Measurements from ENCODE around the gene ZNRD2.

Gene ZNRD2

DNA sequence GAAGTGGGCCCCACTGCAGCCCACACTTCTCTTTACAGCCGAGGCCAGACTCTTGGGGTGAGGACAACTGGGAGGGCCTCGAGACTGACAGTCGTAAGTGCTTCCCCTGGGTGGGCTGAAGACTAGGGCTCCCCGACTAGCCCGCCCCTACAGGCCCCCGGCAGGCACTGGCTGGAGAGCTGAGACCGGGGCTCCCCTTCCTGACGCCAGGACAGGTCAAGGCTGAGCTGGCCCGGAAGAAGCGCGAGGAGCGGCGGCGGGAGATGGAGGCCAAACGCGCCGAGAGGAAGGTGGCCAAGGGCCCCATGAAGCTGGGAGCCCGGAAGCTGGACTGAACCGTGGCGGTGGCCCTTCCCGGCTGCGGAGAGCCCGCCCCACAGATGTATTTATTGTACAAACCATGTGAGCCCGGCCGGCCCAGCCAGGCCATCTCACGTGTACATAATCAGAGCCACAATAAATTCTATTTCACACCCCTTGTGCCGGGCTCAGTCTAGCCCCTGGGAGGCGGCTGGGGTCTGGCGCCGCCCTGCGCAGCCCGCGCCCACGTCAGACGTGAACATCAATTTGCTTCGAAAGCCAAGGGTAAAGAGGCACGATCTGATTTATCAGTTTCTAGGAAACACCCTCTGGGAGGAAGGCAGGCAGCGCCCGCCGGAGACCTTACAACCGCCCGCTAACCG, 31.9 kb upstream of the ZNRD2 start:
- no peak for DNase-seq

DNA sequence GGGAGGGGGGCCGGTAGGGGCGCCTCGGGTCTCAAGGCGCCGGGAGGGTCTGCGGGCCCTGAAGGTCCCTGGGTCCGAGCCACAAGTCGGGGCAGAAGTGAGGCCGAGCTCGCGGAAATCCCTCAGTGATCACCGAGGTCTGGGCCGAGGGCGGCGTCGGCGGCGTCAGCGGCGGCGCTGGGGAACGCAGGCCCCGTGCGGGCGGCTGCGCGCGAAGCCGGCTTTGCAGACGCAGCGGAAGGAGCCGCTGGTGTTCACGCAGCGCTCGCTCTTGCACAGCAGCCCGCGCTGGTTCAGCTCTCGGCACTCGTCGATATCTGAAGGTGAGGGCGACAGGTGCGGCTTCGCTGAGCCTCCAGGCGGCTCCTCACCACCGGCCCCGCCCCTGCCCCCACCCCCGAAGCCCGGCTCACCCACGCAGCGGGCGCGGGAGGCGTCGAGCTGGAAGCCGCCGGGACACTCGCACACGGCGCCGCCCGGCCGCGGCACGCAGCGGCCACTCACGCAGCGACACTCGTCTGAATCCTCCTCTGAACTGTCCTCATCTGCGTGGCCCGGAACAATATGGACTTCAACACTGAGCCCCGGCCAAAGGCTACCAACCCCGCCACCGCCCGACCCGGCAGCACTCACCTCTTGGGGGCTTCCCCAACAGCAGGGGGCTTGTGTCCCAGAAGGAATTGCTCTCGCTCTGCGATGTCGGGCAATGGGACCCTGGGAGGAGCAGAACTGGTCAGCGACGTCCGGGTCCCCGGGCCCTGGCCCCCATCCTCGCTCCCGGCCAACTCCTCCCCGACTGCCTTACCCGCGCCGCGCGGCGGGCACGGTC, 31.1 kb upstream of the ZNRD2 start:
- peak; percentile 52 for DNase-seq

DNA sequence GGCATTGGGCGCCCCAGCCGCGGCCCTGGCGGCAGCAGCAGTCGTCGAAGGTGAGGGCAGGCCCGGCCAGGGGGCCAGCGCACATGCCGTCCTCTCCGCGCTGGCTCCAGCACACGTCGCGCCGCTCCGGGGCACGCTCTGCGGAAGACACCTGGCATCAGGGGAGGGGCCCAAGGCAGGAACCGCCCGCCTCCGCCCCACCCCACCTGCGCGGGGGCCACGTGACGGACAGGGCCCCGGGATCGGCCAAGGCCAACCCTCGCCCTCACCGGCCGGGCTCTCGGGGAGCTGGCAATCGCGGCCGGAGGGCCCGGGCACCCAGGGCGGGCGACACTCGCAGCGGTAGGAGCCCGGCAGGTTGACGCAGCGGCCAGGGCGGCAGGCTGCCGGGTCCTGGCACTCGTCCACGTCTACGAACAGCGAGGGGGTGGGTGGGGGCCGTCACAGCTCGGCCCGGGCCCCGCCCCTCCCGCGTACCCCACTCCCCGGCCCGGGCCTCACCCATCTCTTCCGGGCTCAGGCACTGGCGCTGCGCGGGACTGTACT, 30.5 kb upstream of the ZNRD2 start:
- no peak for DNase-seq

DNA sequence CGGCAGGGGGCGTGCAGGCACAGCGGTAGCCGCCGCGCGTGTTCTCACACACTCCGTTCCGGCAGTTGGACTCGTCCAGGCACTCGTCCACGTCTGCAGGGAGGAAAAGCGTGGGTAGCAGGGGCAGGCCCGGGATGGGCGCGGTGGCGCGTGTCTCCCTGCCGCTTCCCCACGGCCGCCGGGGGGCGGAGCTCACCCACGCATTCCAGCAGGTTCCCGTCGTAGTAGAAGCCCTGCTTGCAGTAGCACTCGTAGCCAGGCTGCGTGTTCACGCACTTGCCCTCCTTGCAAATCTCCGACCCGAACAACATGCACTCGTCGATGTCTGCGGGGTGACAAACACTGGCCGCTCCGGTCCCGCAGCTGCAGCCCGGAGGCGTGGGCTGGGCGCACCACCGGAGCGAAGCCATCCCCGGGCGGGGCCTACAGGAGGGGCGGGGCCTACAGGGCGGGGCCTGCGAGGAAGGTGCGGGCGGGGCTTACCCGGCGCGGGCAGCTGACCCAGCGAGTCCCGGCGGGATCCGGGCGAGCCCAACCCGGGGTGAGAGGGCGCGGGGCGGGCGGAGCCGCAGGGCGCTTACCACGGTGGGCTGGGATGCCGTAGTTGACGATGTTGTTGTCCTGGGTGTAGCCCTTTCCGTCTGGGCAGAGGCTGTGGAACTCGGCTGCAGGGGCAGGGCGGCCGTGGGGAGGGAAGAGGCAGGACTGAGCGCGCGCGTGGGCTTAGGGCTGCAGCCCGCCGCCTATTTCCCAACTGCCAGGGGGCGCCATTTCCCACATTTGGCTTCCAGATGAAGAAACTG, 29.8 kb upstream of the ZNRD2 start:
- DNase-seq = peak; percentile 93

DNA sequence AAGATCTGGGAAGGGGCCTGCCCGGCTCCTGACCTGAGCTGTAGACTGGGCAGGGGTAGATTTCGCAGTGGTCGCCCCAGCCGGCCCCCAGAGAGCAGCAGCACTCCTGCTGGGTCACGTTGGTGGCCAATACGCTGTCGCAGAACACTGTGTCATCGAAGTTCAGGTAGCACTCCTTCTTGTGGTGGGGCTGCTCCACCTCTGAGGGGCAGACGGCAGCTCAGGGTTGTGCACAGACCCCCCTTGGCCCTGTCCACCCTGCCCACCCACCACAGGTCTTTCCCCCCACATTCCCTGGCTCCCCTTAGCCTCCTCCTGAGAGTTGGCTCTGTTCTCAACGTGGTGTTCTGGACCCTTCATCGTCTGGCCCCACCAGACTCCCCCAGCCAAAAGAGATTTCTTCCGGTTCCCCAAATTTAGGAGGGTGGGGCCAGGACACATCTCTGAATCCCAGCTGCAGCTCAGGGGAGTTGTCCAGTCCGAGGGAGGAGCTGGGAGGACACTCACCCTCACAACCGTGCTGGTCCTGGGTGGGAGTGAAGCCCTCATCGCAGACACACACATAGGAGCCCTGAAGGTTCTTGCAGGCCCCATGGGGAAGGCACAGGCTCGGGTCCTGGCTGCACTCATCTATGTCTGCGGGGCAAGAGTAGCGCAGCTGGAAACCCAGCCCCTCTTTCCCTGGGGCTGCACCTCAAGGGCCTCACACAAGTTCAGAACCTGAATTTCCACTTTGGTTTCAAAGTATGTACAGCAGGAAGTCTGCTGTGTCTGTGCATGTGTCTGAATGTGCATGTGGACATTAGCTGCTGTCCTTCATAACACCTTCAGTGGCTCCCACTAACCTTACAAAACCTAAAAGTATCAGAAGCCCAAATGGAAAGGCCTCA, 28.9 kb upstream of the ZNRD2 start:
- no peak for DNase-seq

DNA sequence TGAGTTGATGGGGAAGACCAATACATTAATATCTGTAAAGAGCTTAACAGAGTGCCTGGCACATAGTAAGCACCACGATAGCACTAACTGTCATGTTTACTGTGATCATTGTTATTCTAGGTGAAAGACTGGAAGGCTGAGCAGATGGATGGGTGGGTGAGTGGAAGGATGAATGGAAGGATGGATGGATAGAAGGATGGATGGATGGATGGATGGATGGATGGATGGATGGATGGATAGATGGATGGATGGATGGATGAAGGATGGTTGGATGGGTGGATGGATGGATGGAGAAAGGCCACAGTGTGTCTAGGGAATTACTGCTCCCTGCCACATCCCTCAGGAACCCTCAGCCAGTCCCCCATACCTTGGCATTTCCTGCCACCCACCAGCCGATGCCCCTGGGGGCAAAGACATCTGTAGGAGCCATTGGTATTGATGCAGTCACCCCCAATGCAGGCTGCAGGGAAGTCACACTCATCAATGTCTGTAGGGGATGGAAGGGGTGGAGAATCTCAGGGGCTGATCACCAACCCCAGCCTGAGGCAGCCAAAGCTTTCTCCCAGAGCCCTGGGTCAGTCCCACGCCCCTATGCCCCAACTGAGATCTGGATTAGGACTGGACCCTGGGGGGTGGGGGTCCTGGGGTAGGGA, 27.4 kb upstream of the ZNRD2 start:
- no peak for DNase-seq

DNA sequence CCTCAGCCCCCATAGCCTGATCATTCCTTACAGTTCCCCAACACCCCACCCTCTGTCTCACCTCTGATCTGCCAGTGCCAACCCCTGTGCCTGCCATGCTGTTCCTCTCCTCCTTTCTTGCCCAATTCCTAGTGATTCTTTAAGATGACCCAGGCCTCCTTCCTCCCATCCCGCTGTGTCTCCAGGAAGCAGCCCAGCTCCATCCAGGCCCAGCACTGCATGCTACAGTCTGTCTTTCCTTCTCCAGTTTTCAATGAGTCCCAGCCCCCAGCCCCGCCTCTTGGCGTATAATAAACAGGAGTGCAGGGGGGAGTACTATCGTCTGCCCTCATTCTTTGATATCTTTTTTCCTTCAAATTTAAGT, 24.4 kb upstream of the ZNRD2 start:
- no peak for DNase-seq

DNA sequence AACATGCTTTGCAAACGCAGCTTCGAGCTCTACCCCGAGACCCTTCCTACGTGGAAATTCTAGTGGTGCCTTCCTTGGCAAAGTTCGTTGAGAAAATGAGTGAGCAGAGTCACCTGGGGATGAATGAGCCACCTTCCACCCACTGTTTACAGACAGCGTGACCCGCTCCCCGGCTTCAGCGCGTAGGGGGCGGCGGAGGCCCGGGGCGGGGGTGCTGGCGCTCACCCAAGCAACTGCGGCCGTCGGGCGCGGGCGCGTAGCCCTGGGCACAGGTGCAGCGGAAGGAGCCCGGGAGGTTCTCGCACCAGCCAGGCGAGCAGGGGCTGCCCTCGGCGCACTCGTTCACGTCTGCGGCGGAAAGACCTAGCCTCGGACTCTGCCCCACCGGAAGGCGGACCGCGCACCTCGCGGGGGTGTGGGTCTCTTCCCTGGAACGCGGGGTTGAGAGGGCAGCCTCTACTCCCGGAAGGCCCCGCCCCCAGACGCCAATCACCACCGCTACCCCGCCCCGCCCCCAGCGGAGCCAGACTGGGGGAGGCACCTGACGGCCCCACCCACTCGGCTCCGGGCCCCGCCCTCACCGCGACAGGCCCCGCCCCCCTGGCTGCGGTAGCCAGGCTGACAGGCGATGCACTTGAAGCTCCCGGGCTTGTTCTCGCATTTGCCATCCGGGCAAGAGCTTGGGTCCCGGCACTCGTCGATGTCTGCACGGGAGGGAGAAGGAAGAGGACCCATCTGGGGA, 23.9 kb upstream of the ZNRD2 start:
- DNase-seq = peak; percentile 64

DNA sequence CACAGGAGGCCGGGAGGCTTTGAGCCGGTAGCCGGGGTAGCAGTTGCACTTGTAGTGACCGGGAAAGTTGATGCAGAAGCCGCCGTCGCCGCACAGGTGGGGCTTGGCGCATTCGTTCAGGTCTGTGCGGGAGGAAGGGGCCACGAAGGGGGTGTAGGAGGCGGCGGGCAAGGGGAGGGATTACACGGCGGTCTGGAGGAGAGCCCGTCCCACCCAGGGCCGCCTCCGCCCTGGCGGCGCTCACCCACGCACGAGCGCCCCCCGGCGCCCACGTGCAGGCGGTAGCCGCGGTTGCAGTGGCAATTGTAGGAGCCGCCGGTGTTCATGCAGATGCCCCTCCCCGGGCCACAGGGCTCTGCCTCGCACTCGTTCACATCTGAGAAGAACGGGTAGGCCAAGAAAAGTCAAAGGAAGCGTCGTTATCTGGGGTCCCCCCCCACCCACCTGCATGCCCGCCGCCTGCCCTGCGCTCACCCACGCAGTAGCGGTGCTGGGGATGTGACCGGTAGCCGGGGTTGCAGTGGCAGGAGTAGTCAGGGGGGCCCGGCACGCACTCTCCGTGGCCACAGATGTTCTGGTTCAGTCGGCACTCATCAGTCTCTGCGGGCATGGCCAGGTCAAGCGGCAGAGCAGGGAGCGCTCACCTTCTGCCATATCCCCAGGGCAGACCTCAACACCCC, 22.7 kb upstream of the ZNRD2 start:
- no peak for DNase-seq

DNA sequence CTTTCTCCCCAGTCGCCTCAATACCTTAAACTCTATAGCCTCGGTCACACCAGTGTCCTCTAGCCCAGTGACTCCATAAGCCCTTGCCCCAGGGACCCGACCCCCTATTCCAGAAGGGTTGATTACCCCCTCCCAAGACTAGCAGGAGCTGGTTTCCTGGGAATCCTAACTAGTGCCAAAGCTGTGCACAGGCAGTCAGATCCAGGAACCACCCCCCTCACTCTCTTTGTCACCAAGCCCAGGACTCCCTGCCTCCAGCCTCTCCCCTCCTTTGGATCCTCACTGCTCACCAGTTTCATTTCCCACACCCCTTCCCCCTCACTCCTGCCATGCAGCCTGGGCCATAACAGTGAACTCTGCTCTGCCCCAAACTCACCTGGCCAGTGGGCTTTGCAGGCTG, 21.9 kb upstream of the ZNRD2 start:
- no peak for DNase-seq

DNA sequence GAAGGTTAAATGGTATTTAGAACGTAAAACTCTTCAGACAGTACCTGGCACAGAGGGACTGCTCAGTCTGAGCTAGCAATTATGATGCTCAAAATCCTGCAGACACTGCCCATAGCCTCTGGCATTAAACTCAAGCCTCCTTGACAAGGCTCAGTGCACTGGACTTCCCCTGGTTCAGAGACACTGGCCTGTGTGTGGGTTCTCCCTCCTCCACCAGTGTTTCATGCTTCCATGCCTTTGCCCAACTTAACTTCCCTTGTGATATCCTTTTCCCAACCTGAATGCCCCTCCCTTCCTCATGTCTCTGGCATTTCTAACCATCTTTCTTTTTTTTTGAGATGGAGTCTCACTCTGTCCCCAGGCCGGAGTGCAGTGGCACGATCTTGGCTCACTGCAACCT, 21.2 kb upstream of the ZNRD2 start:
- DNase-seq = no peak

DNA sequence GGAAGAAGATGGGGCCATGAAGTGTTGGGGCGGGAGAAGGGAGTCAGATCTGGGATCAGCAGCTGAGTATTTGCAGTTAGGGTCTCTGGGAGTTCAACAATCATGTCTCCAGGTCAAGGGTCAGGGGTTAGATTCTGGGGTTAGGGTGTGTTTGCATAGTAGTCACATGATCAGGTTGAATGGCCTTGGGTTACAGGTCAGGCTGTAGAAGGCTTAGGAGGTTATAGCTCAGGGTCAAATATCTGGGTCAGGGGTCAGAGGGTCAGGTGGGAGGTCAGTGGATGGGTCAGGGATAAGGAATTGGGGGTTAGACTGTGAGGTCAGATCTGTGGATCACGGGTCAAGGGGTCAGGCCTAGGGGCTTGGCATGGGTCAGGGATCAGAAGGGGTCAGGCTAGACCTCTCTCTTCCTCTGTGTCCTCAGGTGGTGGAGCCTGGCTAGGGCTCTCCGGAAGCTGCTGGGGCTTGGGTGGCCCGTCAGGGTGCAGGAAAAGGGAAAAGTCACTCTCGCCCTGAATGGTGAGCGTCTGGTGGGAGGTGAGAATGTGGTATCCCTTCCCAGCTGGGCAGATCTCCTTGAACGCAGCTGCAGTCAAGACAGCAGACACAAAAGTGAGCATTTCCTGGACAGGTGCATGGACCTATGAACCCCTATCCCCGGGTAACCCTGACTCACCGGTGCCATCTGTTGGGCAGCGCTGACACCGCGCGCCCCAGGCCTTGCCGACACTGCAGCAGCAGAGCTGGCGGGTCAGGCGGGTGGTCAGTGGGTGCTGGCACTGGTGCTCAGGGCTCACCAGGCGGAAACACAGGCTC, 18.5 kb upstream of the ZNRD2 start:
- DNase-seq = no peak

DNA sequence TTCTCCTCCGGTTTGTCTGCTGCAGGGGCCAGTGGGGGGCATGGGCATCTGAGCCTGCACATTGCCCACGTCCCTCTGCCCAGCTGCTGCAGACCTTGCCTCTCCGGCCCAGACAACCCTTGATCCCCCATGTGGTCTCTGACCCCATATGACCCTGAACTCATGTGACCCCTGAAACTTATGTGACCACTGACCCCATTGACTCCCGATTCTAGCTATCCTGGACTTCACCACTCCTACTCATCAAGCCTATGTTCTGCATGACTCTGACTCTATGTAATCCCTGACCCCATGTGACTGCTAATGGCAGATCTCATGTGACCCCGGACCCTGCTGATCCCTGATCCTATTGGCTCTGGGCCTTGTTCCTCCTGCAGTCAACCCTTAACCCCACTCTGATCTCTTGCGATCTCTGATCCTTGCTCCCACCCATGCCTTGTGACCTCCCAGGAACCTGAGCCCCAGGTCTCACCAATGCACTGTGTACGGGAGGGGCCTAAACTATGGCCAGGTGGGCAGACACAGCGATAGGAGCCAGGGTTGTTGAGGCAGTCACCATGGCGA, 17.8 kb upstream of the ZNRD2 start:
- no peak for DNase-seq

DNA sequence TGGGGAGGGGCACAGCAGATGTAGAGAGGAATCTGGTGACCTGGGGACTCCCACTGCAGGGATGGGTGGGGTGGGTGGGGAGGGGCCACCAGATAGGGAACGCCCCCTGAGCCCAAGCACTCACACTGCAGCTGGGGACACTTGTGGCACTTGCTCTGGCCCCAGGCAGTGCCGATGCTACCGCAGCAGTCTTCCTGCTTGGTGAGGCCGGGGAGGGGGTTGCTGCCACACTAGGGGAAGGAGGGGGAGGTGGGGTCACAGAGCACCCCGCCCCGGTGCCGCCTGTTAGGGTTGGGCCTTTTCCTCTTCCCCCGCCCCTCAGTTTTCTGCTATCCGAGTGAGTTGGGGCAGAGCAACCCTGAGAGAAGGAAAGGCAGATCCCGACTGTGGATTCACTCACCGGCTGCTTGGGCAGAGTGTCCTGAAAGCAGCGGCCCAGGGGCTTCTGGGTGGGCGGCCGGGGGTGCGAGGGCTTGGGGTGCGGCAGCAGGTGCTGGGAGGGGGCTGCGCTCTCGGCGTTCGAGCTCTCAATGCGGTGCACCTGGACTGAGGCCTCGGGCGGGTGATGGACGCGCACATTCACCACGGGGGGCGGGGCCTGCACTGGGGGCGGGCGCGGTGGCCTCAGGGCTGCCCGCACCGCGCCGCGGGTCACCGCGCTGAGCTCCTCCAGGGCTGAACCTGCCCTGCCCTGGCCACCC, 16.8 kb upstream of the ZNRD2 start:
- no peak for DNase-seq

DNA sequence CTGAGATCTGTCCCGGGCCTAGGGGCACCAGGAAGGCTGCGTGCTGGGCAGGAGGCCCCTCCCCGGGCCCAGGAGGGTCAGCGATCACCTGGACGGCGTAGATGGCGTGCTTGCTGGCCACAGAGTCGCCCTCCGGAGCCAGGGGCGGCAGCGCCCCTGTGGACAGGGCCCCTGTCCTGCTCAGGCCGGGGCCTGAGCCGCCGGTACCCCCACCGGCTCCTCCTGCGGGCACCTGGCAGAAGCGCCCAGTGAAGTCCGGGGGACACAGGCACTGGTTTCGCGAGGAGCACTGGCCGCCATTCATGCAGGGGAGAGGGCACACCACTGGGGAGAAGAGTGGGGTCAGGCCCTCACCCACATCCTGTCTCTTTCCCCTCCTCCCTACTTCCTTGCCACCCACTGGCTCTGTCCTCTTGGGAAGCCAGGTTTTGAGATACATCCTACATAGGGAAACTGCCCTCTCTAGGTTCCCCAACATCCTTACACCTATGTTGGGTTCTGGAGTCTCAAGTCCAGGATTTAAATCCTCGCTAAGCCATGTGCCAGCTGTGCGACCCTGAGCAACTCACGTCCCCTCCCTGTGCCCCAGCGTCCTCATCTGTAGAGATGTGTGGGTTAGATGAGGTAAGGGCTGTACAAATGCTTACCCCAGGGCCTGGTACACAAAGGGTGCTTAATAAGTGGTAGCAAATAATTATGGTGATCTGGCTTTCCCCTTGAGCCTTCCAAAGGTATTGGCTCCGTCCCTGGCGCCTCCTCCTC, 16.0 kb upstream of the ZNRD2 start:
- no peak for DNase-seq

DNA sequence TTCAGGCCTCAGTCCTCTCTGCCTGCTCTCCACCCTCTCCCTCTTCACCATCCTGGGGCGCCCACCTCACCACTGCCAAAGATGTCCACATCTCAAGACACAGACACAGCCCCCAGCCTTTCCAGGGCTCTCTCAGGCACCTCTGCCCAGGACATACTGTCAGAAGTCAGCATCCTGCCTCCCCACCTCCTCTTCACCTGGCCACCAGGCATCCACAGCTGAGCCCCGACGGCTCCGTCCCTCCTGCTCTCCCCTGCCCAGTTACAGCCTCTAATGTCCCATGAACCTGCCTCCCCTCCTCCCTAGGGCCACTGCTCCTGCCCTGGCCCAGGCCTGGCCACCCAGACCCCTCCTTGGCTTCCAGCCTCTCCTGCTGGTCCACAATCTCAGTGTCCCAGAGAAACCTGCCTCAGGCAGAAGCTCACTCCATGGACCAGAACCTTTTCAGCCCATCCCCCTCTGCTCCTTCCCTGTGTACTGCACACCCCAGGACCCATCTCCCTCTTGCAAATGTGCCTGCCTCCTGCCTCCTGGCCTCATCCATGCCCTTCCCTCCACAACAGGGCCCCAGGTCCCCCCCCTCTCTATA, 15.3 kb upstream of the ZNRD2 start:
- DNase-seq = no peak

DNA sequence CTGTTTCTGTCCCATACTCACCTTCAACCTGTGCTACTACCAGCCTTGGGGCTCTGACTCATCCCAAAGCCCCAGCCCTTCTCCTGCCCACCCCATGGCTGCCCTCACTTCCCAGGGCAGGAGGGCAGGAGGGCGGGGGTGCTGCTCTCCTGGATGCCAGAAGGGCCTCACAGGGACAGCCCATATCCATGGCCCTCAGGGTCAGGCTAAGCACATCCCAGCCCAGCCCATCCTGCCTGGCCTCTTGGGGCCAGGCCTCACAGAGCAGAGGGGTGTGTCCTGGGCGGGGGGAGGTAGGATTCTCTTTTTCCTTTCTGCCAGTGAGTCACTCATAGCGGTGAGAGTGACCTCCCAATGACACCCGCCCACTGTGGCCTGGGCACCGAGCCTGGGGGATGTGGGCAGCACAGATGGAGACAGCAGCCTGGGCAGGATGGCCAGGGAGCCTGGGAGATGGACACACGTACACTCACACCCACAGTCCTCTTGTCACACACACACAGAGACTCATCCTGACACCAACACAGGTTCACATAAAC, 14.5 kb upstream of the ZNRD2 start:
- DNase-seq = peak; percentile 85
